T-helper 9 cell (primary cell): ENCODE results near the gene LRRC41.
"Not testable (repeated sequence)": the region's sequence is repeated elsewhere in the genome, so short reads cannot be mapped to it uniquely, and the experiment has no call there.

Source experiments
- DNase-seq: peaks from one replicate; pipeline ENCODE4 v3.0.0-alpha.2; 2020
- total RNA-seq, 2 donors: gene quantifications; one replicate each; lab custom pipeline; 2026; lab: John Stamatoyannopoulos, UW

The LRRC41 gene, protein sequence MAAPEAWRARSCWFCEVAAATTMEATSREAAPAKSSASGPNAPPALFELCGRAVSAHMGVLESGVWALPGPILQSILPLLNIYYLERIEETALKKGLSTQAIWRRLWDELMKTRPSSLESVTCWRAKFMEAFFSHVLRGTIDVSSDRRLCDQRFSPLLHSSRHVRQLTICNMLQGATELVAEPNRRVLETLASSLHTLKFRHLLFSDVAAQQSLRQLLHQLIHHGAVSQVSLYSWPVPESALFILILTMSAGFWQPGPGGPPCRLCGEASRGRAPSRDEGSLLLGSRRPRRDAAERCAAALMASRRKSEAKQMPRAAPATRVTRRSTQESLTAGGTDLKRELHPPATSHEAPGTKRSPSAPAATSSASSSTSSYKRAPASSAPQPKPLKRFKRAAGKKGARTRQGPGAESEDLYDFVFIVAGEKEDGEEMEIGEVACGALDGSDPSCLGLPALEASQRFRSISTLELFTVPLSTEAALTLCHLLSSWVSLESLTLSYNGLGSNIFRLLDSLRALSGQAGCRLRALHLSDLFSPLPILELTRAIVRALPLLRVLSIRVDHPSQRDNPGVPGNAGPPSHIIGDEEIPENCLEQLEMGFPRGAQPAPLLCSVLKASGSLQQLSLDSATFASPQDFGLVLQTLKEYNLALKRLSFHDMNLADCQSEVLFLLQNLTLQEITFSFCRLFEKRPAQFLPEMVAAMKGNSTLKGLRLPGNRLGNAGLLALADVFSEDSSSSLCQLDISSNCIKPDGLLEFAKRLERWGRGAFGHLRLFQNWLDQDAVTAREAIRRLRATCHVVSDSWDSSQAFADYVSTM
- 42.2 to 70.4 reads per million in 2 donors for total RNA-seq

DNA sequence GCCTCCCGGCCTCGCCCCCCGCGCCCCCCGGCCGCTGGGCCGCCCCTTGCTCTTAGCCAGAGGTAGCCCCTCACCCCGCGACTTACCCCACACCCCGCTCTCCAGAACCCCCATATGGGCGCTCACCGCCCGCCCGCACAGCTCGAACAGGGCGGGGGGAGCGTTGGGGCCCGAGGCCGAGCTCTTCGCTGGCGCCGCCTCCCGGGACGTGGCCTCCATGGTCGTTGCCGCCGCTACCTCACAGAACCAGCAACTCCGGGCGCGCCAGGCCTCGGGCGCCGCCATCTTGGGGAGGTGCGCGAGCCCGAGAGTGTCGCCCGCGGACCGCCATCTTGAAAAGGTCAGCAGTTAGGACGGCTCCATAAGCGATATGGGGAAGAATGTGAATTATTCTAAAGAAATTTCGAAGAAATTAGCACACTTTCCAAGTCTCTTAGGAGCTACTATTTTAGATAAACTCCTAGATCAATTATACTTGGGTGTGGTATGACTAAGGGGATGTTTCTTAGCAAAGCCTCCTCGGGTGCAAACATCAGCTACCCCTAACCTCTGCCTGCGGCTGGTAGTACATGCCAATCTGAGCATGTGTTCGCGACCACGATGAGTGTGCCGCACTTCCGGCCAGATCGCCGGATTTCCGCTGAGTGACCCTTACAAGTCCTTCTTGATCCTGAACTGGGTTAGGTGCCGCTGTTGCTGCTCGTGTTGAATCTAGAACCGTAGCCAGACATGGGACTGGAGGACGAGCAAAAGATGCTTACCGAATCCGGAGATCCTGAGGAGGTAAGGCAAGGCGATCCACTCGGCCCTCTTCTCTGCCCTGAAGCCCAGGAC is at the start of gene LRRC41, which contains the start of gene UQCRH:
Gene LRRC41, minus strand, starts transcription at position 579 of the 834 bp plus-strand sequence. Its CDS starts 294 bp downstream, at position 285.
Gene UQCRH, plus strand, starts transcription at position 661 of the 834 bp plus-strand sequence. Its CDS starts 69 bp downstream, at position 730.
- peak; percentile 90 for DNase-seq

- no peak for DNase-seq
These were observed 48.9 kb upstream of the LRRC41 start for GRCh38 chr1:46352363-46352762.

GRCh38 chr1:46345281-46345680 is 41.9 kb upstream of the LRRC41 start:
- no peak for DNase-seq

GRCh38 chr1:46344481-46344880 is 41.1 kb upstream of the LRRC41 start:
- no peak for DNase-seq

DNA sequence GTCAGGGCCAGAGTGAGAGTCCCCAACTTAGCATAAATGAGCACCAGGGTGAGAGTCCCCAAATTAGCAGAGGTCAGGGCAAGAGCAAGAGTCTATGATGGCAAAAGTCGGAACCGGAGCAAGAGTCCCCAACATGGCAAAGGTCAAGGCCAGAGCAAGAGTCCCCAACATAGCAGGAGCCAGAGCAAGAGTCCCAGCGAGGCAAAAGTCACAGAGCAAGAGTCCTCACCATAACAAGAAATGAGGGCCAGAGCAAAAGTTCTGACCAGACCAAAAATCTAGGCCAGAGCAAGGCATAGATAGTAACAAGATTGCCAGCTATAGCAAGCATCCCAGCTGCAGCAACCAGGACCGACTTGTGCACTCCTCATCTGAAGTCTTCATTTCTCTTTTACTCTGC is 40.3 kb upstream of the LRRC41 start:
- DNase-seq: no peak

GRCh38 chr1:46343351-46343695 is 39.9 kb upstream of the LRRC41 start:
- DNase-seq: no peak

DNA sequence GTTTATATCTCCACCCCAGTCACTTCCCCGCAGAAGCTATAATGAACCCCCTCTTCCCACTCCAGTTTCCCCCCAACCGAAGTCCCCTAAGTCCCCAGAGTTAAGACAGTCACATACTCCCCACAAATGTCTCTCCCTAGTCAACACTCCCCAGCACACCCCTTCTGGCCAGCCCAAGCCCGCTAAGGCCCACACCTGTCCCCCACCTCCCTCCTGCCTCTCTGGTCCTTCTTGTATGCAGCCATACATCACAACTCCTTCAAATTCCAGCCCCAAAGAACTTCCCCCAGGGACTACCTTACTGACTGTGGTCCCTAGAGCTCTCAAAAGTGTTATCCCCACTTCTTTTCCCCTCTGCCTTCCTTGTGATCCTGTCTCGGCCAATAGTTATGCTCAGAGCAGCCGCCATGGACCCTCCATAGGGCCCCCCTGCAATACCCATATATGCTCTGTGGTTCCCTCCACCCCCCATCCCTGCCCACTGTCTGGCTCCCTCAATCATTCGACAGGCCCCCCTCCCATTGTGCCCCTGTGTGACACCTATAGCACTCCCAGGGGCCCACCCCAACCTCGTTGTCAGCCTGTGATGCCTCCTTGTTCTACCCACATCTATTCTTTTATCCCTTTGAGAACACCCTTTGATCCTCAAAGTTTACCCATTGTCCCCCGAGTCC is 39.4 kb upstream of the LRRC41 start:
- DNase-seq: no peak

- DNase-seq: no peak
These were observed 38.8 kb upstream of the LRRC41 start for GRCh38 chr1:46342084-46342656.

- DNase-seq: no peak
These were observed 38.0 kb upstream of the LRRC41 start for GRCh38 chr1:46341222-46342083.

DNA sequence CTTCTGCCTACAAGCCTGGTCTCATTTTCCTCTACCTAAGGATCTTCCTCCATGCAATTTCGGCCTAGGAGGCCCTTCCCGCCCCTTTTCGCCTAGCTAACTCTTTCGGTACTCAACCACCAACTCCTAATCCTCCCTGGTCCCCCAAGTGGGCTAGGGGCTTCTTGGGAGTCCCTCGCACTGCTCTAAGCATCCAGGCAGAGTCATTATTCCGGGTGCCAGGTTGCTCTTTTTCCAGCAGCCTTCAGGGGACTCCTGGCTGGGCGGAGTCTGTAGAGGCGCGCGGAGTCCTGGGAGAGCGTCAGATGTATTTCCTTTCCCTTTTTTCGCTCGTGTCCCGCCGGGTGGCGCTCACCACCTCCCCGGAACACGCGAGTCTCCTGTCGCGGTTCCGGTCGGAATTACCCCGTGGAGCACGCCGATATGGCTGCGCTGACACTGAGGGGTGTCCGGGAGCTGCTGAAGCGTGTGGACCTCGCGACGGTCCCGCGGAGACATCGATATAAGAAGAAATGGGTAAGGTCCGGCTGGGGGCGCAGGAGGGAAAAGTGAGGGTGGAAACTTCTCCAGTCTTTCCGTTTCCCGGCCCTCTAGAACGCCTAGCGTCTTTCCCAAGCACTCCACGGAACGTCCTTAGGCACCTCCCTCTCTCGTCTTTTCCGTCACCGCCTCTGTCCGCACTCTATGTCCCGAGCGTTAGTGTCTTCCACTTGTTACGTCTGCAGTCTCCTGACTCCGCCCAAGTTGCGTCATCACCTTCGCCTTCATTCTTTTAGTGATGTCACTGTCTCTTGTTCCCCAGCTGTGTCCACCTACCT is 37.2 kb upstream of the LRRC41 start, which contains the start of gene NSUN4:
Gene NSUN4, plus strand, starts transcription at position 404 of the 818 bp plus-strand sequence. Its CDS starts 20 bp downstream, at position 424.
- DNase-seq: peak; percentile 78

GRCh38 chr1:46337409-46337808 is 34.0 kb upstream of the LRRC41 start:
- DNase-seq: not testable (repeated sequence)

GRCh38 chr1:46335081-46335480 is 31.7 kb upstream of the LRRC41 start:
- no peak for DNase-seq

- DNase-seq: no peak
These were observed 30.6 kb upstream of the LRRC41 start for GRCh38 chr1:46334030-46334384.

- no peak for DNase-seq
These were observed 30.0 kb upstream of the LRRC41 start for GRCh38 chr1:46333300-46334029.

DNA sequence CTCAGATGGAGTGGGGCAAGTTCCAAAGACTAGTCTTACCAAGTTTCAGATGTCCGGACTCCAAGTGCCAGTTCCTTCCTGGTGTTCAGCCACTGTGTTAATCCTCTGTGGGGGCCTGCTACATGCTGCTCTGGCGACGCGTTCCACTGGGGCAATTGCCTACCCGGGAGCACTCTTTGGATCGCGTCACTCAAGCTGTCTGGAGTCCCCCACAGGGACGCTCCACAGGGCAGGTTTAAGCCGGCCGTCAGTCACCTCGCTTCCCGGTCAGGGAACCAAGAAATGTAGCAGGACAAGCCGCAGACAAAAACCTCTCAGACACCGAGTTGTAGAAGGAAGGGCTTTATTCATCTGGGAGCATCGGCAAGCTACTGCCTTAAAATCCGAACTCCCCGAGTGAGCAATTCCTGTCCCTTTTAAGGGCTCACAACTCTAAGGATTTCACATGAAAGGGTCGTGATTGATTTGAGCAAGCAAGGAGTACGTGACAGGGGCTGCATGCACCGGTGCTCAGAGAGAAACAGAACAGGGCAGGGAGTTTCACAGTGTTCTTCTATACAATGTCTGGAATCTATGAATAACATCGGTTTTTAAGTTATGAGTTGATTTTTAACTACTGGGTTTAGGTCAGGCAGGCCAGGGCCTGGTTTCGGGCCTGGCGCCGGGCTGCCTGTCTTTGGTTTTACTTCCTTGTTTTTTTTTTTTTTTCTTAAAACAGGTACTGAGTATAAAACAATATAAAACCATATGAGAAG is 28.5 kb upstream of the LRRC41 start:
- not testable (repeated sequence) for DNase-seq

GRCh38 chr1:46330381-46330780 is 27.0 kb upstream of the LRRC41 start:
- DNase-seq: not testable (repeated sequence)

- DNase-seq: not testable (repeated sequence)
These were observed 26.4 kb upstream of the LRRC41 start for GRCh38 chr1:46329807-46330206.

- DNase-seq: not testable (repeated sequence)
These were observed 24.8 kb upstream of the LRRC41 start for GRCh38 chr1:46328182-46328581.
